Measurements from ENCODE around the gene SHROOM3. TPM values are rescaled to one million over a fixed set of nuclear protein-coding genes. Genes with fewer than 3 reads are reported as not detected.

Gene SHROOM3
- total RNA-seq, 4 donors from 2014 or later = 20.3 to 50.9 (median 34.9) TPM

DNA sequence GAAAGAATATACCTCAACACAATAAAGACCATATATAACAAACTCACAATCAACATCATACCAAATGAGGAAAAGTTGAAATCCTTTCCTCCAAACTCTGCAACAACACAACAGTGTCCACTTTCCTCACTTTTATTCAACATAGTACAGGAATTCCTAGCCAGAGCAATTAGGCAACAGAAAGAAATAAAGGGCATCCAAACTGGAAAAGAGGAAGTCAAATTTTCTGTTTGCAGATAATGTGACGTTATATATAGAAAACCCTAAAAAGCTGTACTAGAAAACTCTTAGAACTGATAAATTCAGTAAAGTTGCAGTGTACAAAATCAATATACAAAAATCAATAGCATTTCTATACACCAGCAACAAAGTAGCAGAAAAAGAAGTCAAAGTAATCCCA, 355.3 kb downstream of the SHROOM3 start:
- no peak for DNase-seq
- no peaks in the 10 kb centered on the region for H3K36me3 ChIP-seq
- 61 to 64% methylated on average over 1 of the region's 1 CpG for WGBS, 2 donors
- H3K27me3 ChIP-seq = no peaks in the 10 kb centered on the region
- H3K9me3 ChIP-seq = no peaks in the 10 kb centered on the region
- intact Hi-C loops (cut with DNase I) = no loop called here
- TF ChIP-seq POLR2A (IDR thresholded peaks at IDR 0.05) = no peak
- TF ChIP-seq, protein P1, sequence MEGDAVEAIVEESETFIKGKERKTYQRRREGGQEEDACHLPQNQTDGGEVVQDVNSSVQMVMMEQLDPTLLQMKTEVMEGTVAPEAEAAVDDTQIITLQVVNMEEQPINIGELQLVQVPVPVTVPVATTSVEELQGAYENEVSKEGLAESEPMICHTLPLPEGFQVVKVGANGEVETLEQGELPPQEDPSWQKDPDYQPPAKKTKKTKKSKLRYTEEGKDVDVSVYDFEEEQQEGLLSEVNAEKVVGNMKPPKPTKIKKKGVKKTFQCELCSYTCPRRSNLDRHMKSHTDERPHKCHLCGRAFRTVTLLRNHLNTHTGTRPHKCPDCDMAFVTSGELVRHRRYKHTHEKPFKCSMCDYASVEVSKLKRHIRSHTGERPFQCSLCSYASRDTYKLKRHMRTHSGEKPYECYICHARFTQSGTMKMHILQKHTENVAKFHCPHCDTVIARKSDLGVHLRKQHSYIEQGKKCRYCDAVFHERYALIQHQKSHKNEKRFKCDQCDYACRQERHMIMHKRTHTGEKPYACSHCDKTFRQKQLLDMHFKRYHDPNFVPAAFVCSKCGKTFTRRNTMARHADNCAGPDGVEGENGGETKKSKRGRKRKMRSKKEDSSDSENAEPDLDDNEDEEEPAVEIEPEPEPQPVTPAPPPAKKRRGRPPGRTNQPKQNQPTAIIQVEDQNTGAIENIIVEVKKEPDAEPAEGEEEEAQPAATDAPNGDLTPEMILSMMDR (IDR thresholded peaks at IDR 0.05) = no peak
- H3K27ac ChIP-seq = no peak overlapping the region
- H3K4me1 ChIP-seq = no peaks in the 10 kb centered on the region
- H3K4me3 ChIP-seq = no peak overlapping the region

DNA sequence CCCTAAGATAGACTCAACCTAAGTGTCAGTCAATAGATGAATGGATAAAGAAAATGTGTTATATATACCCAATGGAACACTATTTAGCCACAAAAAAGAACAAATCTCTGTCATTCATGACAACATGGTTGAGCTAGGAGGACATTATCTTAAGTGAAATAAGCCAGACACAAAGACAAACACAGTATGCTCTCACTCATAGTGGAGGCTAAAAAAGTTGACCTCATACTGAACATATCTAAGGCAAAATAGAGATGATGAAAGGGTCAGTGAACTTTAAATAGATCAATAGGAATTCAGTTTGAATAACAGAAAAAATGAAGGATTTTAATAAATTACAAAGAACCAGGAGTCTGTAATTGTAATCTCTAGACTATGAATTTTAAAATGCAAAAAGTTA, 356.4 kb downstream of the SHROOM3 start:
- Histone ChIP-seq H3K9me3 (no peaks in the 10 kb centered on the region), H3K36me3 (no peaks in the 10 kb centered on the region)
- intact Hi-C loops (cut with DNase I) = no loop called here

DNA sequence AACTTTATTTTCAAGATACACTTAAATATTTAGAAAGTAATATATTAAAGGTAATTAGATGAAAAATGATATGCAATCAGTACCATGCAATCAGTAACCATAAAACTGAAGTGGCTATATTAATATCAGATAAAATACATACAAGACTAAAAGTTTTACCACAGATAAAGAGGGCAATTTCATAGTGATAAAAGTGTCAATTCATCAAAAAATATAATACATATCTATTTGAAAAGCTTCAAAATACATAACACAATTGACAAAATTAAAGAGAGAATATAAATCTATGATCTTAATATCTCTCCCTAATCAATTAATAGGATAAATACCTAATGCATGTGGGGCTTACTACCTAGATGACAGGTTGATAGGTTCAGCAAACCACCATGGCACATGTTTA, 357.4 kb downstream of the SHROOM3 start:
- Histone ChIP-seq H3K27ac (no peak overlapping the region), H3K4me1 (no peaks in the 10 kb centered on the region), H3K9me3 (no peaks in the 10 kb centered on the region), H3K36me3 (no peaks in the 10 kb centered on the region), H3K4me3 (no peak overlapping the region), H3K27me3 (no peaks in the 10 kb centered on the region)
- intact Hi-C loops (cut with DNase I) = no loop called here
- no peak for DNase-seq
- TF ChIP-seq POLR2A (IDR thresholded peaks at IDR 0.05) = no peak

More for the DNA sequence above, 356.4 kb downstream of the SHROOM3 start:
- Histone ChIP-seq H3K4me1 (no peaks in the 10 kb centered on the region), H3K27ac (no peak overlapping the region), H3K4me3 (no peak overlapping the region), H3K27me3 (no peaks in the 10 kb centered on the region)
- no peak for DNase-seq
- TF ChIP-seq, protein P1 (IDR thresholded peaks at IDR 0.05) = no peak
- TF ChIP-seq POLR2A (IDR thresholded peaks at IDR 0.05) = no peak

DNA sequence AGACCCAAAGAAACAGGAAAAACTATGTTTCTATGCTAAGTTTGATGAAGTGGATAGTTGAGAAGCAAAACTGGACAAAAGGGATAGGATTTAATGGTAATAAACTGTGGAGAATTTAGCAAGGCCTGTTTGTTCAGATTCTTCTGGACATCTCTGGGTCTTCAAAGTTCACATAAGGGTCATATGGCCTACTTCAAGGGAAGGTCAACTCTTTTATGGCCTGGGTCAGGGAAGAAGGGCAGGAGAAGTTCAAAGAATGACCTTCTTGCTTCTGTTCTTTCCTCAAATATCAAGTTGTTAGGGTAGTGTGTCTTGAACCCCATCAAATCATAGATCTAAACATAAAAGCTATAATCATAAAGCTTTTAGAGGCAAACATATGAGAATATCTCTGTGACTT, 360.2 kb downstream of the SHROOM3 start:
- no peaks in the 10 kb centered on the region for H3K27me3 ChIP-seq
- TF ChIP-seq, protein P1 (IDR thresholded peaks at IDR 0.05) = no peak
- no peak for TF ChIP-seq POLR2A (IDR thresholded peaks at IDR 0.05)
- H3K27ac ChIP-seq = no peak overlapping the region
- no peak overlapping the region for H3K4me3 ChIP-seq
- intact Hi-C loops (cut with DNase I) = no loop called here
- DNase-seq = no peak
- no peaks in the 10 kb centered on the region for H3K4me1 ChIP-seq
- no peaks in the 10 kb centered on the region for H3K9me3 ChIP-seq
- H3K36me3 ChIP-seq = no peaks in the 10 kb centered on the region

DNA sequence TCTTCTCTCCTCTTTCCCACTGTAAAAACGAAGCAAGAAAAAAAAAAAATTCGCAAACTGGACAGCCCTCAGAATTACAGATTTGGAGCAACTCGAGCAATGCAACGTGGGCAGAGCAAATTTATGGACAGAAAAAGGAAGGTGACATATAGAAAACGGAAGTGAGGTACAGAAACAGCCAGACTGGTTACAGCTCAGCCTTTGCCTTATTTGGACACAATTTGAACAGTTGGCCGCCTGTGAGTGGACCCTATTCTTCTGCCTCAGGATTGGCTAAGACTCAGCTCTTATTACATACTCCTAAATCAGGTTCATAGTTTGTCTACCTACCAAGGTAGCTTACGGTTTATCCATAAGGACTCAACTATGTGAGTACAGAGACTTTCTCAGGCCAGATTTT, 364.1 kb downstream of the SHROOM3 start:
- Histone ChIP-seq H3K9me3 (no peaks in the 10 kb centered on the region), H3K27me3 (peaks cover 0 to 9% (median 0%) of the 10 kb centered on the region in 4 donors), H3K4me3 (no peak overlapping the region), H3K36me3 (no peaks in the 10 kb centered on the region), H3K4me1 (peaks cover 0 to 18% (median 3%) of the 10 kb centered on the region in 3 donors), H3K27ac (no peak overlapping the region)
- intact Hi-C loops (cut with DNase I) = no loop called here
- TF ChIP-seq POLR2A (IDR thresholded peaks at IDR 0.05) = no peak
- TF ChIP-seq, protein P1 (IDR thresholded peaks at IDR 0.05) = no peak
- 52 to 69% methylated on average over 7 of the region's 7 CpGs for WGBS, 2 donors
- no peak for DNase-seq

DNA sequence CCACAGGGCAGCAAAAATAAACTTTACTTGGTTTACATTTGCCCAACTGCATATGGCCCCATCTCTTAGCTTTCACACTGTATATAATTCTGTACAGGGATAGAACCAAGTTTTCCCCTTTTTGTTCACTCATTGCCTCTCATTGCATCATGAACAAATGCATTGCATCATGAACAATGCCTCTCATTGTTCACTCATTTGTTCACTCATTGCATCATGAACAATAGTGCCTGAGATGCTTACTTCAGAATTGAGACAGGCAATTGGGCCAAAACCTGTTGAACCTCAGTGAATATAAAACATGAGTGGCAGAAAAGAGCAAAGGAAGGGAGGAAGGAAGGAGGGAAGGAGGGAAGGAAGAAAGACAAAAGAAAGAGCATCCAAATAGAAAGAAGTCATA, 364.7 kb downstream of the SHROOM3 start:
- H3K27me3 ChIP-seq = peaks cover 0 to 9% (median 0%) of the 10 kb centered on the region in 4 donors
- peaks cover 0 to 18% (median 3%) of the 10 kb centered on the region in 3 donors for H3K4me1 ChIP-seq
- H3K4me3 ChIP-seq = no peak overlapping the region
- TF ChIP-seq, protein P1 (IDR thresholded peaks at IDR 0.05) = no peak
- TF ChIP-seq POLR2A (IDR thresholded peaks at IDR 0.05) = no peak
- H3K36me3 ChIP-seq = no peaks in the 10 kb centered on the region
- no peak overlapping the region for H3K27ac ChIP-seq
- DNase-seq = no peak
- no peaks in the 10 kb centered on the region for H3K9me3 ChIP-seq
- intact Hi-C loops (cut with DNase I) = no loop called here
